Activated naive CD4-positive, alpha-beta T cell treated with anti-CD3 and anti-CD28 coated beads for 36 hours (primary cell): Measurements from ENCODE around the gene CD47. TPM values are rescaled to one million over a fixed set of nuclear protein-coding genes. Genes with fewer than 3 reads are reported as not detected.

ENCODE experiments used
- CTCF ChIA-PET: fragments of 350-600 bp; sonication (Branson Sonifier 250); formaldehyde crosslinking; loops from one replicate; lab custom pipeline; 2021; ENCODE audit warnings: antibody characterized with exemption; lab: Charles Lee
- DNase-seq: peaks from one replicate; pipeline ENCODE4 v3.0.0-alpha.2; 2020
- H3K27ac Mint-ChIP-seq: one replicate; pipeline ENCODE4 v1.8.0; 2021; ENCODE audit warnings: mild to moderate bottlenecking, mixed read lengths
- H3K27me3 Mint-ChIP-seq: one replicate; pipeline ENCODE4 v1.8.0; 2021; ENCODE audit warnings: low read depth, mixed read lengths
- H3K36me3 Mint-ChIP-seq: one replicate; pipeline ENCODE4 v1.8.0; 2021; ENCODE audit warnings: low read depth, mixed read lengths
- H3K4me1 Mint-ChIP-seq: one replicate; pipeline ENCODE4 v1.8.0; 2021; ENCODE audit warnings: low read depth, mixed read lengths
- H3K4me3 Mint-ChIP-seq: one replicate; pipeline ENCODE4 v1.8.0; 2021; ENCODE audit warnings: mild to moderate bottlenecking, moderate library complexity, mixed read lengths
- H3K9me3 Mint-ChIP-seq: one replicate; pipeline ENCODE4 v1.8.0; 2021; ENCODE audit warnings: mixed read lengths
- intact Hi-C: fragments of 100-400 bp; cut with micrococcal nuclease; formaldehyde crosslinking; loops from one replicate; pipeline ENCODE4 v1.15.1; 2023
- total RNA-seq, 2 experiments: library from RNA; stranded (reverse); gene quantifications; one replicate each; pipeline ENCODE4 v1.2.3, GENCODE V29; 2021

CD47 gene
- total RNA-seq, 2 experiments from 2014 or later: 60.2 to 63.7 TPM

GRCh38 chr3:107997671-107998070 is 93.2 kb downstream of the CD47 start:
- Mint-ChIP-seq H3K4me3 (no peak overlapping the region), H3K36me3 (no peaks in the 10 kb centered on the region), H3K27me3 (no peaks in the 10 kb centered on the region), H3K9me3 (peaks cover 3% of the 10 kb centered on the region), H3K4me1 (peaks cover 5% of the 10 kb centered on the region), H3K27ac (no peak overlapping the region)
- CTCF ChIA-PET: no interaction called here
- intact Hi-C loops: no loop called here
- DNase-seq: no peak

DNA sequence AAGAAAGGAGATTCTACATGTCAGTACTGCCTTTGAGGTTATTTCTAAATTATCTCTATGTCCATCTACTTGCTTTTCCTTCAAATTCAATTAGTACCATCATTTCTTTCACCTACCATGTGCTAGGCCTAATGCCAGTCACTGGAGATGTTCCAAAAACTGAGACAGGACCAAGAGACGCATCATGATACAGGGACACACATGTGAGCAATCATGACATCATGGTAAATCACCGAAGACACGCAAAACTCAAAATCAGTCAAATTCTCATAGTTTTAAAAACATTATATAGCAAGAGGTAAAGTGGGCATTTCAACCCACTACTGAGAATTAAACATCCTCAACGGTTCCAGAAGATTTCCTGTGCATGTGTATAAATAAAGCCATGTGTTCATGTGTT is 95.0 kb downstream of the CD47 start:
- Mint-ChIP-seq H3K36me3 (no peaks in the 10 kb centered on the region), H3K4me3 (no peak overlapping the region), H3K27ac (no peak overlapping the region), H3K4me1 (peaks cover 5% of the 10 kb centered on the region), H3K9me3 (peaks cover 3% of the 10 kb centered on the region), H3K27me3 (no peaks in the 10 kb centered on the region)
- intact Hi-C loops: no loop called here
- no peak for DNase-seq
- CTCF ChIA-PET: no interaction called here

DNA sequence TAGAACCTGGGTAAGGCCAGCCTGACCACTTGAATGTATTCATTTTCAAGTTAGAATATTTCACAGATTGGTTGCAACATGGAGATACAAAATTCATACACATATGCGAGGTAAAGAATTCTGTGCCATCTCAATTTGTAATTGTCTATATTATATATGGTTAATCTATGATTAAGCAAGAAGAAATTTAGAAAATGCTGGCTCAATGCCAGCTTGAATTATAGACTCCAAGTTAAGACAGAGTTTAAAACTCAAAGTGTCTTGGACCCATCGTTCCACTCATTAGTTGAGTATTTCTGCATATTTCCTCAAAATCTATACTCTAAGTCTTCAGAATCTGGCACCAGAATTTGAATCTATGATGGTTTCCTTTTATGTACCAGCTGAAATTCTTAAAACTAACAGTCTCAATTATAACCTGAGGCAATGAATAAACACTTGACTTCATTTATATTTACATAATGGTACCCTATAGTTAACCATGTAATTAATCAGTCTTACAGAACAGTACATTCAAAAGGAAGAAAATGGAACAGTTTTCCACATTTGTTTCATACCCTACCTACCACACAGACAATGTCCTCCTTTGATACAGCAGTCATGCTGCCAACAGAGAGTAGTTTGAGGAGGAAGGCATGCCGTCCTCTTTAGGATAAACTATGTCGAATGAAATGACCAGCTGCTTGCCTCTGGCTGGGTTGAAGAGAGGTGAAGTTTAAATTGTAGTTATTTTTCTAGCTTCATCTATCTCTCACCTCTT is 95.7 kb downstream of the CD47 start:
- intact Hi-C loops: no loop called here
- H3K27ac Mint-ChIP-seq: no peak overlapping the region
- no peaks in the 10 kb centered on the region for H3K36me3 Mint-ChIP-seq
- peaks cover 5% of the 10 kb centered on the region for H3K4me1 Mint-ChIP-seq
- CTCF ChIA-PET: no interaction called here
- H3K4me3 Mint-ChIP-seq: no peak overlapping the region
- no peaks in the 10 kb centered on the region for H3K27me3 Mint-ChIP-seq
- DNase-seq: no peak
- H3K9me3 Mint-ChIP-seq: no peaks in the 10 kb centered on the region

DNA sequence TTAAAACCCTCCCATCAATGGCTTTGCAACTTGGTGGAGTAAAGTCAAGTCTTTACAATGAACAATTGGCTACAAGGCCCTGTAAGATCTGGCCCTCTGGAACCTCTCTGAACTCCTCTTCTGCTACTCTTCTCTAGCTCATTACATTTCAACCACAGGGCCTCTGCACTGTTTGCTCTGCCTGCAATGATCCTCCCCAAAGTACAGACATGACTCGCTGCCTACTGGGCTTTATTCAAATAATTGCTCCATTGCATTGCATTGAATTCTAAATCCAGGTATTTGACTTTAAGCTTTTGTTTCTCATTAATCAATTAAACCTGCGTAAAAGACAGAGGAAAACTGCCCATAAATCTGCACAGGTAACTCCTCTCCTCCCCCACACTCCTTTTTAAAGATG is 96.7 kb downstream of the CD47 start:
- DNase-seq: no peak
- no peak overlapping the region for H3K27ac Mint-ChIP-seq
- no peaks in the 10 kb centered on the region for H3K36me3 Mint-ChIP-seq
- intact Hi-C loops: no loop called here
- no peaks in the 10 kb centered on the region for H3K9me3 Mint-ChIP-seq
- CTCF ChIA-PET: interaction anchor here (1.2 kb wide), 1 partner anchor 95 kb away, joined by 3 read pairs; no protein-coding TSS in a partner anchor
- H3K4me1 Mint-ChIP-seq: peaks cover 5% of the 10 kb centered on the region
- H3K4me3 Mint-ChIP-seq: no peak overlapping the region
- H3K27me3 Mint-ChIP-seq: no peaks in the 10 kb centered on the region

DNA sequence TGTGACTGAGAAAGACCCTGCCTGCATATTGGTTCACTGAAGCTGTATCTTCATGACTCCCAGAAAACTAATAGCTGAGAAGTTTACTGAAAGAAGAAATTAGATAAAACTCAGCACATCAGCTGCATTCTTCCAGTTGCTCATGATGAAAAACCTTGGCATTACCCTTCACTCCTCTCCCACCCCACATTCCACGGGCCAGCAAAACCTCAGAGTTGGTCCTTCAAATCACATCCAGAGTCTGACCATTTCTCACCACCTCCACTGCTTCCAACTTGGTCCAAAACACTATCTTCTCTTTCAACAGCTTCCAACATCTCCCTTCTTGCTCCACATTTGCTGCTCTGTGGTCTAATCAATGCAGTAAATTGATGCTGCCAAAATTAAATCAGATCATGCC is 97.1 kb downstream of the CD47 start:
- Mint-ChIP-seq H3K27ac (no peak overlapping the region), H3K4me1 (peaks cover 7% of the 10 kb centered on the region), H3K9me3 (no peaks in the 10 kb centered on the region), H3K4me3 (no peak overlapping the region), H3K27me3 (no peaks in the 10 kb centered on the region), H3K36me3 (no peaks in the 10 kb centered on the region)
- CTCF ChIA-PET: interaction anchor here (1.2 kb wide), 1 partner anchor 96 kb away, joined by 3 read pairs; no protein-coding TSS in a partner anchor
- intact Hi-C loops: no loop called here
- DNase-seq: no peak

Other genes starting within 250 kb of the CD47 start
- gene IFT57, start 131.4 kb upstream of the CD47 start, total RNA-seq: 10 to 100 TPM; 26.2 to 27.7 TPM
- gene HHLA2, start 205.5 kb upstream of the CD47 start, total RNA-seq: under 1 TPM; 0.22 to 0.26 TPM